Fibroblast of skin of right biceps (primary cell): Measurements from ENCODE around the gene TTC32.
"Not testable (repeated sequence)": the region's sequence is repeated elsewhere in the genome, so short reads cannot be mapped to it uniquely, and the experiment has no call there.

Experiments used
- DNase-seq: peaks from one replicate; pipeline ENCODE4 v3.0.0-alpha.2; 2013

TTC32 gene

GRCh38 chr2:19898592-19899329 lies 3.0 kb downstream of the TTC32 start:
- no peak for DNase-seq

DNA sequence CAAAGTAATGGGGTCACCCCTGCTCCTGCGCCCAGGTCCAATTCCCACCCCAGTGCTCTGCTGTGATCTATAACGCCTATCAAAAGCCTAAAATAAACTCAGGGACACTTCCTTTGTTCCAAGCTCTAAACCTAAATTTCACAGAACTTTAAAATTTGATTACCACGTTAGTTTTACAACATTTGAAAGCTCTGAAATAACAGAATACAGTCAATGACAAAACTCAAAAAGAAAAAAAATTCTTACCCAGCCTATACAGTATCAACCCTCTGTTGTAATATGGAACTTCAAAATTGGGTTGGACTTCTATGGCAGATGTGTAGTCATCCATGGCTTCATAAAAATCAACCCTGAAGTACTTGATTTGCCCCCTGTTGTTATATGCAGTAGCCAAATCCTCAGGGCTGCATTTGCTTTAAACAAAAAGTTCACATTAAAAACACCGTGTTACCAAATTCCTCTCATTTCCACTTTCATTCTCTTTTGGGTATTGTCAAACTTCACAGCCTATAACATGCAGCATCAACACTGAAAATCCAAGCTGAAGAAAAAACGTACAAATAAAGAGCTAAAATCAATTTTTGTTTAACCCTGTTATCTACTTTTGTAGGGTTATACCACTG lies 4.0 kb downstream of the TTC32 start:
- DNase-seq: no peak

DNA sequence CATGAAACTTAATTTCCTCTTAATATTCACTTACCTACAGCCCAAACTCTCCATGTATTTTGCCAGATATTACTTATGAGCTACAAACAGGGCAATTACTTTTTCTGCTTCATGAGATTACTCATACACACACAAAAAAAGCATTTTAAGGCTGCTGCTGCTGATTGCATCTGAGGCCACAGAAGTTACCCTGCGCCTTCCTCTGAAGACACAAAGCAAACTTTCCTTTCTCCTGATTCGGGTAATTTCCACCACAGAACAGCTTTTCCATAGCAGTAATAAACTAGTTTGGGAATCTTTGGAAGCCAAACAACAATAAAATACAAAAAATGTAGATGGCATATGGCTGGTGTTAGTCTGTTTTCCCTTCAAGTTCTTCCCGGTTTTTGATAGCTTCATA lies 6.2 kb downstream of the TTC32 start:
- DNase-seq: no peak

- no peak for DNase-seq
Measured at GRCh38 chr2:19894134-19894792, 7.5 kb downstream of the TTC32 start.

DNA sequence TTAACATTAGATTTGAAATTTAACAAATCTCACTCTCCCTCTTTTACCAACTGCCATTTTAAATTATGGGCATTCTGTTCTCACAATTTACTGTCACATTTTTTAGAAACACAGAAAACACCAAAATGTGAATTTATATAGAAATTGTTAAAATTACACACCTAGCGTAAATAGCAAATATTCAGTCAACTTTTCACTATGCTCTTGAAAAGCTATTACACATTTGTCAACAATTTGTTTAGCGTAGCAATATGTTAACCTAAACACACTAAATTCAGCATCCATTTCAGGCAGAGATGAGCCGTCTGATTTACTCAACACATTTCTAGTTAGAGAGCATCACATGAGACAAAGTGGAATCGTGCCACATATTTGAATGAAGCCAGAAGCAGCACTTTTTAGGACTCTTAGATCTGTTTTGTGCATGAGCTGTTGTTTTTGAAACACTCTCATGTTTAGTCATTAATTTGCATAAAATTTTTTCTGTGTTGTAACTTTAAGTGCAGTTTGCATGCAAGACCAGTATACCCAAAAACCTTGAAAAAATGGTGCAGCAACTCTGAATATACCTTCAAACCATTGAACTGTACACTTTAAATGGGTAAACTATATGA lies 8.2 kb downstream of the TTC32 start:
- DNase-seq: no peak

DNA sequence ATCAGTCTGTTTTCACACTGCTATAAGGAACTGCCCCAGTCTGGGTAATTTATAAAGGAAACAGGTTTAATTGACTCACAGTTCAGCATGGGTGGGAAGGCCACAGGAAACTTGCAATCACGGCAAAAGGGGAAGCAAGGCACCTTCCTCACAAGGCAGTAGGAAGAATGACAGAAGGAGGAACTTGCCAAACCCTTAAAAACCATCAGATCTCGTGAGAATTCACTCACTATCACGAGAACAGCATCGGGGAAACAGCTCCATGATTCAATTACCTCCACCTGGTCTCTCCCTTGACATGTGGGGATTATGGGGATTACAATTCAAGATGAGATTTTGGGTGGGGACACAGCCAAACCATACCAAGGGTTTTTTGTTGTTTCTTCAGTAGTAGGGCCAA lies 9.8 kb downstream of the TTC32 start:
- not testable (repeated sequence) for DNase-seq

DNA sequence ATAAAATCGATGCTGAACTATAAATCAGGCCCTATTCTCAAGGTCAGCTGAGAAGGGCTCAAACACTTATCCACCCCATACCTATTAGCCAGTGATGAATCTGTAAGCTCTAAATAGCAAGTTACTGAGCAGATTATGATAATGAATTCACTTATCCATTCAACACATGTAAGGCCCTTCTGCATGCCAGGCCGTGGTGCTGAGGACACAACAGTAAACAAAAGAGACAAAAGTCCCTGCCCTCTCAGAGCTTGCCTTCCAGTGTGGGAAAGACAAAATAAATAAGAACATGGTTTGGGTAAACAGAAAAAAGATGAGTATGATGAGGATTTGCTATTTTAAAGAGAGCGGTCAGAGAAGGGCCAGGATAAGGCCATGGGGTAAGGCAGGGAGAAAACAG lies 11.7 kb downstream of the TTC32 start:
- no peak for DNase-seq

DNA sequence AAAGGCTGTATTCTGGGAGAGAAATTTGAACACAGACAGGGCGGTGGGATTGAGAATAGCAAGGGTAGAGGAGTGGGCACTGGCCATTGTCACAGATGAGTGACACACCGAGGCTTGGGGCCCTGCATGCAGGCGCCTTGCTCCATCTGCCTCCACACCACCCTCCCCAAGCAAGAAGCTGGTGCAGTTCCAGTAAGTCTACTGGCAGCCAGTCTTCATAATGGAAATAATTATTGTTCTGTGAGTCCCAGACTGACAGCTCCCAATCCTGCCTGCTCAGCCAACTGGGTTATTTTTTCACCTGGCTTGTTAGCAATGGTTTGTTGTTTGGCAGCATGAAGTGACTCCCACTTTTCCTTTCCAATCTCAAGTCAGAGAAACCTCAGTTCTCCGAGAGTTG lies 13.0 kb downstream of the TTC32 start:
- no peak for DNase-seq

DNA sequence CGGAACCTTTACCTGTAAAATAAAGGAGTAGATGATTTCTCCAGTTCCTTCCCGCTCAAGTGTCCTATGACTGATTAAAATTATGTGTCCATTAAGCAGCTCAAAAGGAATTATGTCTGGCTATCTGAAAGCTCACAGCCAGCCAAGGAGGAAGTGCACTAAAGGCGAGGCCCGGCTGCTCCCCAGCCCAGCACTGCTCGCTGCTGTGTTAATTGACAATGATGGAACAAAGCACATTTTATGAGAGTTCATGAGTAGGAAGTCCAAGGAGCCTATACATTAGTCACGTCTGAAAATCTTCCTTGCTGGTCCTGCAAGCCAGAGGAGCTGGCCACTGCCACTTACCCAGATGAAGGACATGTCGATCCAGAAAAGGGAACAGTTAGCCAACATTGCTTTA lies 14.3 kb downstream of the TTC32 start:
- no peak for DNase-seq

- DNase-seq: no peak
Measured at GRCh38 chr2:19886261-19886660, 15.5 kb downstream of the TTC32 start.

- DNase-seq: no peak
Measured at GRCh38 chr2:19885791-19886190, 16.0 kb downstream of the TTC32 start.

GRCh38 chr2:19883971-19884720 lies 17.6 kb downstream of the TTC32 start:
- no peak for DNase-seq

- no peak for DNase-seq
Measured at GRCh38 chr2:19883486-19883885, 18.3 kb downstream of the TTC32 start.

- DNase-seq: no peak
Measured at GRCh38 chr2:19882286-19882685, 19.5 kb downstream of the TTC32 start.

GRCh38 chr2:19881908-19882265 lies 19.9 kb downstream of the TTC32 start:
- DNase-seq: no peak

- no peak for DNase-seq
Measured at GRCh38 chr2:19881221-19881907, 20.4 kb downstream of the TTC32 start.

- DNase-seq: not testable (repeated sequence)
Measured at GRCh38 chr2:19880191-19880590, 21.6 kb downstream of the TTC32 start.

DNA sequence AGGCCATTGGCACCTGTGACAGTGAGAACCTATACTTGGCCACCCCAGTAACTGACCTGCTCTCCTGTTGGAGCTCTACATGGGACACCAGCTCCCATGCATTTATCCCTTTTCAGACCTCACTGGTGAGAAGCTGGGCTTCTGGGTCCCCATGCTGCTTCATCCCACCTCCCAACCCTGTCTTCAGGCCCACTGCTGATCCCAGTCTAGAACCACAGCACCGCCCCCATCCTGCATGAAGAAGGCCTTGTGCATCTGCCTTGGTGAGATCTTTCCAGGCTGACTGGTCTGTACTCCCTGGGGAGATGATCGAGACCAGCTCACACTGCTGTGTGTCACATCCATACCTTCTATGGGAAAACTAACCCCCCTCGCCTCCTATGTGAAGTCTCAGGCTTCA lies 22.7 kb downstream of the TTC32 start:
- peak; percentile 46 for DNase-seq

- DNase-seq: no peak
Measured at GRCh38 chr2:19878268-19879046, 23.3 kb downstream of the TTC32 start.

DNA sequence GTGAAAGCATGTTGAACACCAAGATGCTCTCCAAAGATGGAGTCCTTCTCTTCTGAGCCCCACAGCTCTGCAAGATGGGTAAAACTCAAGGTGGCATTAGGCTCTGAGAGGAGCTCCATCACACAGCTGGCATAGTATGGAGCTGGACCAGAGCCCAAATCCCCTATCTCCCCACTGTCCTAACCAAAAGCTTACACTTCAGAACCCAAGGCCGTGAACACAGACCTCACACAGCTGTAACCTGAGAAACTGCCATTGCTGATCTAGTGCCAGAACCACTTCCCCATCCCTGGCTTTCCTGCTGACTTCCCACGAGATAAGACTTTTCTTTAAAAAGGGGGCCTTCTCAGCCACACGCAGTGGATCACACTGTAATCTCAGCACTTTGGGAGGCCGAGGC lies 25.0 kb downstream of the TTC32 start:
- no peak for DNase-seq

- DNase-seq: no peak
Measured at GRCh38 chr2:19875280-19875679, 26.5 kb downstream of the TTC32 start.

GRCh38 chr2:19874726-19875125 lies 27.1 kb downstream of the TTC32 start:
- DNase-seq: no peak
